Hematopoietic multipotent progenitor cell treated with erythropoietin and hydrocortisone succinate and interleukin-3 and kit ligand, for 15 days (in vitro differentiated cells): ENCODE results near the gene PLXDC1.
"Not testable (repeated sequence)": the region's sequence is repeated elsewhere in the genome, so short reads cannot be mapped to it uniquely, and the experiment has no call there.

Experiments used
- DNase-seq: peaks from one replicate; pipeline ENCODE4 v3.0.0-alpha.2; 2015; ENCODE audit warnings: low spot score

PLXDC1 gene

DNA sequence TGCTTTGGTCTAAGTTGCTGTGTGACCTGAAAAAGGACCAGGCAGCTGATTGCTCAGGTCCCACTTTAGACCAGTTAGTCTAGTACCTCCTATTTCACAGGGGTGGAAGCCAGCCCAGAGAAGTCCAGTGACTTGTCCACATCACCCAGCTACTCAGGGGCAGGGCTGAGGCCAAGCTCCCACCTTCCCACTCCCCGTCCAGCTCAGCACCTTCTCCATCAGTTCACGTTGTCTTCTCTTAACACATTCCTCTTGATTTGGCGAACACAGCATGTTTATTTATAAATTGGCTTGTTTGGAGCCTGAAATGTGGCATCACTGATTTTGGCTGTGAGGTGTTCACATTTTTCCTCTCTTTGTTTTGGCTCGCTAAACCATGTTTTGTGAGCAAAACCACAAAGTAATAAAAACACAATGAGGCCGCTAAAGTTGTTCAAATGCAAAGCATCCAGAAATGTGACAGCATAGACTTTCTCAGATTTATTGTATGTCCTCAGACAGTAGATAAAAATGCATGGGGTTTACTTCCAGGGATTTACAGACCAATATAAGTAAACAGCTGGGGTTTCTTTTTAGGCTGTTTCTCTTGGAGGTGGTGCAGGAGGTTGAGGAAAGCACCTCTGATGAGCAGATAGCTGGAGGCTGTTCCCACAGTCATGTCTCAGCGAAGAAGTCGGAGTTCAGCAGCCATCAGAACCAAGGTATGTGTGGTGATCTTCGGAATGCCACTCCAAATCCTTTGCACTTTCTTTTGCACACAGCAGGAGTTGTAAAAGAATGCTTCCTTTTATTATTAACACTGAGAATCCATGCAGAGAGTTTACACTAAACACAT lies 88.4 kb downstream of the PLXDC1 start:
- DNase-seq: no peak

DNA sequence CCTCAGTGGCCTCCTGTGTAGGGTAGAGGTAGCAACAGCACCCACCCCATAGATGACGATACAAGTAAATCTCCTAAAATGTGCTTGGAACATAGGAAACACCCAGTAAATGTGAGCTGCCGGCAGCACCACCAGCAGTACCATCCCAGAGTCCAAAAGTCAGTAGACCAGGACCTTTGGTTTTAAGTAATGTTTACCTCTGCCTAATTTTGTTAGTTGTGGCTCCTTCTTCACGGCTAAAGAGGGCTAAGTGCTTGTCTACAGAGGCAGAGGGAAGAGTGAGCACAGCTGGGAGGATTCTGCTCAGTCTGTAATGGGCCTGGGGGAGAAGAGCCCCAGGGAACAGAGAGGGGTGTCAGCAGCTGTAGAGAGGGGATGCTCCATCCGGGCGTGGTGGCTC lies 92.9 kb downstream of the PLXDC1 start:
- DNase-seq: no peak

DNA sequence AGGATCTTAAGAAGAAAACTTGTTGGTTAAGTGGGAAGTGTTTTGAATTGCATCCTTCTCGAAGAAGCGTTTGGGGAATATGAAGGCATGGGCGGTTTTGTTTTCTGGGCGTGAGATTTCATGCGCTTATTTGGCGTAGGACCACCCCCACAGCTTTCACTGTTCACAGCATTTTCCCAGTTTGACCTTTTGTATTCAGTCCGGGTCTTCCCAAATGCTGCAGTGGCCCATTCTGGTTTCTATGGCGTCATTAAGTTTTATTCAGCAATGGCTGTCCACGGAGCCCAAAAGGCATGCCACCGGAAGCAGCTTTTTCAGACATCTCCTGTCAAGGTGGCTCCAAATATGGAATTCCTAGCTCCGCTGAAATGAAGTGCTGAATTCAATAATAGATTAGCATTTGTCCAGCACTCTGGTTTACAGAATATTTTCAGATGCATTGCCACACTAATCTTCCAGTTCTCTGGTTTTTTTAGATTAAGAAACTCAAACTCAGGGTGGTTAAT lies 93.7 kb downstream of the PLXDC1 start:
- peak; percentile 9 for DNase-seq

DNA sequence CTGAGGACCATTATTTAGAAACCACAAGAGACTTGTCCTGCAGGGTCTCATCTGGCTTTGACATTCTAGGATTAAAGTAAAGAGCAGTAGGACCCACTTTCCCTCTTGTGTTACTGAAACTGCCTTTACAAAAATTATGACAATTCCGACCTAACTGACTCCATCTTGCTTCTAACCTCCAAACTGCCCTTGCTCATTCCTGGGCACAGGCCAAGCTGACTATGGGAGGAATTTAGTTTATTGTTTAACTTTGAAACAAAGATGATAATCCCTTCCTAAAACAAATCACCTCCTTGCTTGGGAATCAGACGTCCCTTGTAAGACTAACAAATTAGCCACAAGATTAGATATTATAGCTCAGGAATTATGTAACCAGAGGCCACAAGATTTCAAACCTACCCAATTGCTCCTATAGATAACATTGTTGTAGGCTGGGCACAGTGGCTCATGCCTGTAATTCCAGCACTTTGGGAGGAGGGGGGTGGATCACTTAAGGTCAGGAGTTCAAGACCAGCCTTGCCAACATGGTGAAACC lies 97.3 kb downstream of the PLXDC1 start:
- no peak for DNase-seq

DNA sequence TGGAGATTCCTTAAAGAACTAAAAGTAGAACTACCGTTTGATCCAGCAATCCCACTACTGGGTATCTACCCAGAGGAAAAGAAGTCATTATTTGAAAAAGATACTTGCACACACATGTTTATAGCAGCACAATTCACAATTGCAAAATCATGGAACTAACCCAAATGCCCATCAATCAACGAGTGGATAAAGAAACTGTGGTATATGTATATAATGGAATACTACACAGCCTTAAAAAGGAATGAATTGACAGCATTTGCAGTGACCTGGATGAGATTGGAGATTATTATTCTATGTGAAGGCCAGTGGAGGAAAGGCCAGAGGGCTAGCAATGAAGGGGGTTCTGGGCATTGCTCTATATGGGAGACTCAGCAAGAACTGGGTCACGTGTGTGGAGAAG lies 99.0 kb downstream of the PLXDC1 start:
- not testable (repeated sequence) for DNase-seq

DNA sequence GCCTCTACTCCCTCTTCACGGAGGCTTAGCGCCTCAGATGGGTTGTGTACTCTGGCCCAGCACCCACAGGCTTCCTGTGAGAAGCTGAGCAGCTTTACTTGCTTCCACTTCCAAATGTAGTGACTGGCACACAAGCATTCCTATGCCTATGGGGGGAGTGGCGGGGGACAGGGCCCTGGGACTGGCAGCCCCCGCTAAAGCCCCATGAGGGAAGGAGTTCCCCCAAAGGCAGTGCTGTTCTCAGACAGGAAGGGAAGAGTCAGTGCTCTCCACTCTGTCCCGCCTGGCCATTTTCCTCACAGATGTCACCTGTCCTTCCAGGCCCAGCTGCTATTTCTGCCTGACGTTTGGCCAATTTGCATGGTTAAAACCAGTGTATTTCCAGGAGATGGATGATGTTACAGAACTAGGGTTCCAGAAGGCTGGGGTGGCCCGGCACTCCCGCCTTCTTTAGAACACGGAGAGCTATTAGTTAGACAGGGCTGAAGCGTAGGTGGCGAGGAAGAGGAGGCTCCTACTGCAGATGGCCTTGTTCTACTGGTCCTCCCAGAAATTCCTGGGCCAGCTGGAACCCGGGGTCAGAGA lies 100.3 kb downstream of the PLXDC1 start:
- no peak for DNase-seq

DNA sequence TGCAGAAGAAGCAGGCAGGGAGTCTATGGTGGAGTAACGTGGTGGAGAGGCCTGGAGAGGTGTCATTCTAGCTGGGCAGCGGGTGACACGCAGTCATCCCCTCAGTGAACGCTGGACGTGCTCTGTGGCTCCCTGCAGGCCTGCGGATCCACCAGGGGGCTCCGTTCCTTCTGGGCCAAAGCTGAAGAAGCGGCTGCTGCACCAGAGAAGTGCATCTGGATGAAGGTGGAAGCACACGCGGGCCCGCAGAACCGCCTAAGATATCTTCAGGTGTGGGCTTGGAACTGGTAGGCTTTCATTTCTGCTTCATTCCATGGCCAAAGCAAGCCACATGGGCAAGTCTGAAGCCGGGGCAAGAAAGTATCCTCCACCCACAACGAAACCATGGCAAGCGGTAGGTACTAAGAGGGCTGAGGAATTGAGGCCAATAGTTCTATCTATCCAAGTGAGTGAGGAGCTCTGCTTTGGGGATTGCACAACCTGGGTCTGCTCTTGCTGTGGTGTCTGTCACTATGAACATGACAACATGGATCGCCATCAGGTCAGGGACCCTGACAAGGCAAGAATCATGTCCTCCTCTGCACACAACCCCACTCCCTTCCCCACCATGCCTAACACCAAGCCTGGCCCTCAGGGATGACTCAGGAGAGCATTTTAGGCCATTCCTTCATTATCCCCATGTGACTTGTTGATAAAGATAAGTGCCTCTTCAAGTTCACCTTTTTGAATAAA lies 105.3 kb downstream of the PLXDC1 start:
- no peak for DNase-seq

DNA sequence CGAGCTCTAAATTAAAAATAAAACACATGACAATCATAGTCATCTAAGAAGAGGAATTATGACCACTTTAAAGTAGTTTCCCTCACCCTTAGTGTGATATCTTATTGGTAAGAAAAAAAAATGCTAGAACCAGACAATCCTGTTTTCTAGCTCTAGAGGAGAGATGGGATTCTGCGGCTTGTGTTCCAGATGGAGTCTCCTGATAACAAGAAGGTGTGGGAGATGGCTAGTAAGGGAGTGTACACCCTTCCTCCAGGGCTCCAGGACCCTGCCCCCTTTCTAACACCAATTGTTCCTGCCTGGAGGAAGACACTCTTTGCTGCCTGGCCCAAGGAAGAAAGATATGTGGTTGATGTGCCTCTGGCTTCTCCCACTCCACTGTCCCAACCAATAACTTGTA lies 115.4 kb downstream of the PLXDC1 start:
- DNase-seq: no peak

DNA sequence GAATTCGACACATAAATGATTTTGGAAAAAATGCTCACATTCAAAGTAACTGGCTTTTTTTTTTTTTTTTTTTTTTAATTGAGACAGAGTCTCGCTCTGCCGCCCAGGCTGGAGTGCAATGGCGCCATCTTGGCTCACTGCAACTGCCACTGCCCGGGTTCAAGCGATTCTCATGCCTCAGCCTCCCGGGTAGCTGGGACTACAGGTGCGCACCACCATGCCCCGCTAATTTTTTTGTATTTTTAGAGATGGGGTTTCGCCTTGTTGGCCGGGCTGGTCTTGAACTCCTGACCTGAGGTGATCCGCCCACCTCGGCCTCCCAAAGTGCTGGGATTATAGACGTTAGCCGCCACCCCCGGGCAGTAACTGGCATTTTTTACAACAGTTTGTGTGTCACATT lies 115.9 kb downstream of the PLXDC1 start:
- DNase-seq: not testable (repeated sequence)

DNA sequence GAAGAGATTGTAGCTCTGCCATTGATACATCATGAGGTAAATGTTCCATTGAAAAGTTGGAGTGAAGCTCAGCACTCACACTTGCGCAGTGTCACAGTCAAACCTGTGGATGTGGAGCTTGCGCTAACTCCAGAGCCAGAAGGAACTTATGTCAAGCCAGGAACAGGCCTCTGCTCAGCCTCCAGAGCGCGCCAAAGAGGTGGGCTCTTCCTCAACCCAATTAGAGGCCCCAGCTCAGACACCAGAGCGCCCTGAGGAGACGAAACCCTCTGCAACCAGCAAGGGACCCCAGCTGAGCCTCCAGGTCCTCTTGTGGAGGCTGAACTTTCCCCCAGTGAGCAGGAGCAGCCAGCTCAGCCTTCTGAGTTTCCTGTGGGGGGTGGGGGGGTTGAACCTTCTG lies 122.7 kb downstream of the PLXDC1 start:
- DNase-seq: no peak

DNA sequence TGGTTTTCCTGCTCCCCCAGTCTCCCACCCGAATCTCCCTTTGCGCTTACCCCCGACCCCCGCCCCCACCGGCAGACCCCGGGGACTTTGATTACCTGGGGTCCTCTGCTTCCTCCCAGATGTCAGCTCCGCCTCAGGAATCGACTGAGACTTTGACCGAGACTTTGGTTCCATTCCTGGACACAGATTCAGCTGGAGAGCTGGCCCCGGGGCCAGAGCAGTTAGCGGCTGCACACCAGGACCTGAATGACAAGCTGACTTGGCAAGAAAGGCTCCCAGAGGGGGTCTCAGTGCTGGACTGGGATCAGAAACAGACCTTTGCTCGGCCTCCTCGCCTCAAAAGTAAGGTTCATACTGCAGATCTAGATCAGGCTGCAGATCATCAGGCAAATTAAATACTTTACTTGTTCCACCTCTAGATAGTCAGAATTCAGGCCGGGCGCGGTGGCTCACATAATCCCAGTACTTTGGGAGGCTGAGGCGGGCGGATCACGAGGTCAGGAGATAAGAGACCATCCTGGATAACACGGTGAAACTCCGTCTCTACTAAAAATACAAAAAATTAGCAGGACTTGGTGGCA lies 123.9 kb downstream of the PLXDC1 start:
- no peak for DNase-seq

DNA sequence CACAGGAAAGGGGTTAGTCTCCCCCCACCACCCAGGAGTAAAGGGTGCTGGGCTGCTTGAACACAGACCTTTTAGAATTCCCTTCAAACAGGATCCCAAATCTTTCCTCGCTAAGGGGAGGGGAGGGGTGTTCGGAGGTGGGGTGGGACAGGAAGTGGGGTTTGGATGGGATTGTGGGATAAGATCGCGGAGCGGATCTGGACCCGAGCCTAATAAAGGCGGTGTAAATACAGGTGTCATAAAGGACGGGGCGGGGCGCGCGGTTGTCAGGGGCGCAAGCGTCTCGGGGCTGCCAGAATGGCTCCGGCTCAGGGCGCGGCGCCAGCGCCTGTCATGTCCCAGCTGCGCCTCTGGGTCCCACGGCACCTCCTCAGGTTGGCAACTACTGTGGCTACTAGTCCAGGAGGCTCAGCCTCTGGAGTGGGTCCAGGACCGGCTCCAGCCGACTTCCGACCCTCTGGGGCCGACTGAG lies 124.4 kb downstream of the PLXDC1 start:
- no peak for DNase-seq

DNA sequence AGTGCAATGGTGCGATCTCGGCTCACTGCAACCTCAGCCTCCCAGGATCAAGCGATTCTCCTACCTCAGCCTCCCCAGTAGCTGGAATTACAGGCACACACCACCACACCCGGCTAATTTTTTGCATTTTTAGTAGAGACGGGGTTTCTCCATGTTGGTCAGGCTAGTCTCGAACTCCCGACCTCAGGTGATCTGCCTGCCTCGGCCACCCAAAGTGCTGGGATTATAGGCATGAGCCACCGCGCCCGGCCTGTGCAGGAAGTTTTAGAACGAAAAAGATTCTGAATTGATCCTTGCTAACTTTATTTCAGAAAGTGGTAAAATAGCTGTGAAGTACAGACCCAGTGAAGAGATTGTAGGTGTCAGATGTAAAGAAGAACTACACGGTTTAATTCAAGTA lies 125.1 kb downstream of the PLXDC1 start:
- DNase-seq: not testable (repeated sequence)

DNA sequence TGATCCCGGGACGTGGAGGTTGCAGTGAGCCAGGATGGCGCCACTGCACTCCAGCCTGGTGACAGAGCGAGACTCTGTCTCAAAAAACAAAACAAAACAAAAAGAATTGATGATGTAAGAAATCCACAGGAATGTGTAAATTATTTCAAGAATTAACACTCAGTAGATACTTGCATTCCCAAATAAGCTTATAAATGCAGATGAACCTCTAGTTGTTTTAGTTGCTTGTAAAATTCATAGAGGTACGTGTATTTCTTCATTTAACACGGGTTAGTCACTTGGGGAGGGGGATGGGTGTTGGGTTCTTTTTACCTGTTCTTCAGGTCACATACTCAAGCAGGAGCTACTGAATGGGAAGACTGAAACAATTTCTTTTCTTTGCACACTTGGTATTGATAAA lies 128.5 kb downstream of the PLXDC1 start:
- DNase-seq: no peak

DNA sequence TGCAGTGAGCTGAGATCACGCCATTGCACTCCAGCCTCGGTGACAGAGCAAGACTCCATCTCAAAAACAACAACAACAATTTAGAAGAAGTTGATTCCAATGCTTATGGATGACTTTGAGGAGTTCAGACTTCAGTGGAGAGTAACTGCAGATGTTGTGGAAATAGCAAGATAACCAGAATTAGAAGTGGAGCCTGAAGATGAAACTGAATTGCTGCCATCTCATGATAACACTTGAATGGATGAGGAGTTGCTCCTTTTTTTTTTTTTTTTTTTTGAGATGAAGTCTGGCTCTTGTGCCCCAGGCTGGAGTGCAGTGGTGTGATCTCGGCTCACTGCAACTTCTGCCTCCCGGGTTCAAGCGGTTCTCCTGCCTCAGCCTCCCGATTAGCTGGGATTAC lies 131.4 kb downstream of the PLXDC1 start:
- DNase-seq: peak; percentile 26

DNA sequence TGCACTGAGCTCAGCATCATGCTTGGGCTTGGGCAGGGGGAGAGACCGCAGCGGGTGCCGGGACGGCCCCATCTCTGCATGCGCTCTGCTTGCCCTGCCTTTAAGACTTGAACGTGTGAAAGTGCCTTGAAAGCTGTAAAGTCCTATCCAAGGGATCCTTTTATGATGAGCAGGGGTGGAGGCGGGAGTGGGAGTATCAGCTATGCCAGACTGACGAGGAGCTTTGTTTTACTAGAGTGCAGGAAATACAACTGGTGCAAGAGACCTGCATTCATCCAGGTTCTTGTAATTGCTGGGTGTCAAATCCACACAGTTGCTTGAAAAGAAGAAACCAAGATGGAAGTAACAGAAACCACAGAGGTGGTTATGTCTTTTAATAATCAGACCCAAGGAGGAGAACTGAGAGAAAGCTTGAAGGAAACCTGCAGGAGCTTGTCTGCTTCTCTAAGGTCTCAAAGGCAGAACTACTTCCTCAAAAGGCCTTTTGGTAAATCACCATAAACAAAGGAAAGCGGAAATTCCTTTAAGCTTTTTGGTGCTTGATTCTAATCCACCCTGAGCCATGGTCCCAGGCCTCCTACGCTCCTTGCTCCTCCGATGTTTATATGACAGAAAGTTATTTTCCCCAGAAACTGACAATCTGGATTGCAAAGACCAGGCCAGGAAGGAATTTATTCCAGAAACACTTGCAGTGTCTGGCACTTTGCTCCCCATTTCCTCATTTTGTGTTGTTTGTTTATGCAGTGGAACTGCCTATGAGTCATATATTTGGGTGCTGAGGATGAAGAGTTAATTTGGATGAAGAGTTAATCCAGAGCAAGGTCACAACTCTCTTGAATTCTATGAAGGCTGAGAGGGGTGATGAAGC lies 132.9 kb downstream of the PLXDC1 start:
- DNase-seq: no peak

DNA sequence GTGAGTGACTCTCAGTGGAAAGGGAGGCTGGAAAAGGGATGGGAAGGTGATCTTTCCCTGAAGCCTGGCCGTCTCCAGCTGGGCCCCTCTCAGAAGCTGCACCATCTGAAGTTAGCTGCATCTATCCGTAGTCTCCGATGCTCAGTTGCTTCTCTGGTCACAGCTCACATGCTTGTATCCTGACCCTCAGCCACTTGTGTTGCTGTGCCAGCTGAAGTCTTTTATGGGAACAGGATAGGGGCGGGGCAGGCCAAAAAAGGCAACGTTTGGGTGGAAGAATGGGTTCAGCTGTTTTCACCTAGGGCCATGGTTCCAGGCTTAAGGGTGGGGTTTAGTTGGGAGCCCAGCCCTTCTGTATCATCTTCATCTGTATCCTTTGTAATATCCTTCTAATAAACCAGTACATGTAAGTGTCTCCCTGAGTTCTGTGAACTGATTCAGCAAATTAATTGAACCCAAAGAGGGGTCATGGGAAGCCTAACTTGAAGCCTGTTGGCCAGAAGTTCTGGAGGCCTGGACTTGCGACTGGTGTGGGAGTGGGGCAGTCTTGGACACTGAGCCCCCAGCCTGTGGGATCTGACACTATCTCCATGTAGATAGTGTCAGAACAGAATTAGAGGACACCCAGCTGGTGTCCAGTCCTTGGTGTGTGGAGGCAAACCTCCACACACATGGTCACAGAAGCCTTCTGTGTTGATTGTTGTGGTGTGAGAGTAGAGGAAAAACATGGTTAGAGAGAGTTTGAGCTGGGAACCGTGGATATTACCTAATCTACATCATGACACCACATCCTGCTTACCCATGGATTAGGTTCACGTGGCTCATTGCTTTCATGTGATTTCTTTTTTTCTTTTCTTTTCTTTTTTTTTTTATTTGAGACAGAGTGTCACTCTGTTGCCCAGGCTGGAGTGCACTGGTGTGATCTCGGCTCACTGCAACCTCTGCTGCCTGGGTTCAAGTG lies 135.0 kb downstream of the PLXDC1 start:
- no peak for DNase-seq

DNA sequence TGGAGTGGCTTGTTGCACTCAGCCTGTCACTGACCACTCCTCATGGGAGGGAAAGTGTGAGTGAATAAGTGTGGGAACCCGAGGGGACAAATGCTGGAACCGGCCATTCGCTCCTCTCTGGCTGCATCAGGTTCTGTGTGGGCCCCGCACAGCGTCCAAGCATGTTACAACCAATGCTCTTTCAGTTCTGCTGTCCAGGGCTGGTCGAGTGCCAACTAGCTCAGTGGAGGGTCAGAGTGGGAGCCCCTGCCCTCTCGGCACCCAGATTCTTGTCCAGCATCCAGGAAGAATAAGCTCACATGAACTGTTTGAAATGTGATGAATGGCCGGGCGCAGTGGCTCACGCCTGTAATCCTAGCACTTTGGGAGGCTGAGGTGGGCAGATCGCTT lies 135.9 kb downstream of the PLXDC1 start:
- DNase-seq: no peak

DNA sequence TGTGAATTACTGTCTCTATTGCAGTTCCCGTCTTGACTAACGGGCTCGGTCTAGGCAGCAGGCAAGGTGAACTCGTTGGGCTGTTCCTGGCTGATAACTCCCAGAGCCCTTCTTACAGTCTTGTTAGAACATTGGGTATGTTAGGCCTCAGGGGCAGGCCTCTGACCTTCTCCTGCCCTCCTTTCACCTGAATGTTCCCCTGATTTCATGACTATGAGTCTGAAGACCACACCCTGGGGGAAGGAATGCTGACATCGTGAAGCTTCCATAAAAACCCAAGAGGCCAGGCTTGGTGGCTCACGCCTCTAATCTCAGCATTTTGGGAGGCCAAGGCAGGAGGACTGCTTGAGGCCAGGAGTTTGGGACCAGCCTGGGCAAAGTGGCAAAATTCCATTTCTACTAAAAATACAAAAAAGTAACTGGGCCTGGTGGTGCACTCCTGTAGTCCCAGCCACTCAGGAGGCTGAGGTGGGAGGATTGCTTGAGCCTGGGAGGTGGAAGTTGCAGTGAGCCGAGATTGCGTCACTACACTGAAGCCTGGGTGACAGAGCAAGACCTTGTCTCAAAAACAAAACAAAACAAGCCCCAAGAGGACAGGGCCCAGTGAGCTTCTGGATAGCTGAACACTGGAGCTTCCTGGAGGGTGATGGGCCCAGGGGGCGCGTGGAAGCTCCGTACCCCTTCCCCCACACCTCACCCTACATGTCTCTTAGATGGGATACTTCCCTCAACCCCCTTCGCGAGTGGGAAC lies 136.5 kb downstream of the PLXDC1 start:
- DNase-seq: no peak
